ENCODE measurements around the gene PPM1M.
"Not testable (repeated sequence)": the region's sequence is repeated elsewhere in the genome, so short reads cannot be mapped to it uniquely, and the experiment has no call there.

The PPM1M gene

DNA sequence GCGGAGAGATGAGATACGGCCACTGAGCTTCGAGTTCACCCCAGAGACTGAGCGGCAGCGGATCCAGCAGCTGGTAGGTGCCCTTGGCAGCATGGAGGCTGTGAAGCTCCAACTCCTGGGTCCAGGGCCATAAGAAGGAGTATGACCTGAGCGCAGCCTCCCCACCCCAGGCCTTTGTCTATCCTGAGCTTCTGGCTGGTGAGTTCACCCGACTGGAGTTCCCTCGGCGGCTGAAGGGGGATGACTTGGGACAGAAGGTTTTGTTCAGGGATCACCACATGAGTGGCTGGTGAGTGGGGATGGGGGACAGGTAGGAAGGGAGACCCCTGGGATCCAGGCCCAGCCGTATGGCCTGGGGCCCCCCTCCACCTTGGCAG lies 2.6 kb downstream of the PPM1M start:
- no peak for FAIRE-seq

GRCh38 chr3:52248816-52249547 lies 3.4 kb downstream of the PPM1M start:
- FAIRE-seq = no peak

DNA sequence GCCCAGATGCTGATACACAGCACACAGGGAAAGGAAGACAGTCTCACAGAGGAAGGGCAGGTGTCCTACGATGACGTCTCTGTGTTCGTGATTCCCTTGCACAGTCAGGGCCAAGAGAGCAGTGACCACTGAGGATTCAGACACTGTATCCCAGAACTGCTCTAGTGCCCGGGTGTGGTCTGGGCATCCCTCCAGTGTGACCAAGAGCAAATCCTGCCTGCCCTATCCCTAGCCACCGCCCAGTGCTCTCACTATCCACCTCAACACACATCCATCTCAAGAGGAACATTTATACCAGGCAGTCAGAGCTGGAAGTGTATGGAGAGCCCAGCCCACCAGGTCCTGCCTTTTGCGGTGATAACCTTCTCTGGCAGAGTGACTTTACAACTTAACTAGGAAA lies 4.1 kb downstream of the PPM1M start:
- no peak for FAIRE-seq

DNA sequence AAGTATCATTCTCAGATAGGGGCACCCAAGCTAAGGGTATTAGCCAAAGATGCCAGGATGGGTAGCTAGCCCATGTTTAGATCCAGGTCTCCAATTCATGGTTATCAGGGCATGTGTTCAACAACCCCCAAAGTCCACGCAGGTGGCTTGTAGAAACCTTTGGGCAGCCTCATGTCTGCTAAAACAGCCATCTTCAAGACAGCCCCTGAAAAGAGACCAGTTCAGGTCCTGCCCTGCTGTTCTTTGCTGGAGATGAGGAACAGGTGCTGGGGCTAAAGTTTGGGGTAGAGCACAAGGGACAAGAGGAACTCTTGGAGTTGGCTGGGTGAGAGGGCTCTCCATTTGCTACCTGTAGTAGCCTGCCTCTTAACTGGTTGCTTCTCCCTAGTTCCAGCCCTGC lies 4.6 kb downstream of the PPM1M start:
- FAIRE-seq = no peak

DNA sequence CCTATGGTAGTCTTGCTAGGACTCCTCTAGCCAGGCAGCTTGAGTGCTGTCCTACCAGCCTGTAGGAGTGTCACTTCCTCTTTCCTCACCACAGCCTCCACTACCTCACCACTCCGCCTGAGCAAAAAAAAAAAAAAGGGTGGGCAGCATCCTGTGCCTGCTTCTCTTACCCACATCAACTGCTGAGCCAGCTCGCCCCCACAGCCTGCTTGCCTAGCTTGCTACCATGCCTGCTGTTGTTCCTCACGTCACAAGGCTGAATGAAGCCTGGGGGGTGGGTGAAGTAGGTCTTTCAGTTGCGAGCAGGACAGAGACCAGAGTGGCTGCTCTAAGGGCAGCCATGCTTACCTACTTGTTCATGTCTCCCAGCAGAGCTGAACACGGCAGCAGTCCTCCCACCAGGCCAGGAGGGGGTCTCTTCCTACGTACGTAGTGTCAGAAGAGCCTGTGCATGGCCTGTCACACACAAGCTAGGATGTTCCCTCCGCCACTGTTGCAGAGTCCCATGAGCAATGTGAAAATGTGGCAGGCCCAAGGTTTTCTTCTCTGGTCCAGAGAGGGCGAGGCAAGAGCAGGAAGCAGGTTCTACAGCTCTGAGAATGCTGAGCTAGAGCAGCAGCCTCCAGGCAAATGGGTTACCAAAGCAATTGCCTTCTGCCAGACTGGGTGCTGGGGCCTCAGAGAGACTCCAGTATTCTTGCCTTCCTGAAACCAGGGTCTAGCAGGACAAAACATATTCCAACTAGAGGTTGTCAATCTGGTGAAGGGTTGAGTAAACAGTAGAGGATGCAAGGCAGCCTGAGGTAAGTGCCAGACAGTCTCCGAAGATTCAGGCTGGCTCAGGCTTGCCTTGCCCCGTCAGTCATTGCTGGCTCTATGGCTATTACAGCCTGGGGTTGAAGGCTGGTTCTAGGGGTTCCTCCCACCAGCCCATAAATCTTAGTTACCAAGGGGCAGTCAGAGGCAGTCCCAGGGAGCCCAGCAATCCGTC lies 8.1 kb downstream of the PPM1M start:
- FAIRE-seq = no peak

DNA sequence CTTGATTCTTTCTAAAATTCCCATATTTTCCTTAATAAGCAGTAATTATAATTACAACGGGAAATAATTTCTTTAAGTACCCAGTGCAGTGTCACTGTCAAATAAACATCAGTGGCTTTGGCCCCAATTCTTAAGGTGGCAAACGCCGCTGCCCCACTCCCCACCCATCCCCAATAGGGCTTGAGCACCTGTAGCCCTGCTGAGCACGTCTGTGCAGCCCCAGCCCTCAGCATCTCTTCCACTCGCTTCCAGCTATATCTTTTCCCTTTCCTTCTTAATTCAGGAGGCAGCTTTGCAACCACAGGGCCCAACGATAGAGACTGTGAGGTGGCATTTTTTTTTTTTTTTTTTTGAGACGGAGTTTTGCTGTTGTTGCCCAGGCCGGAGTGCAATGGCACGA lies 9.0 kb downstream of the PPM1M start:
- no peak for FAIRE-seq

DNA sequence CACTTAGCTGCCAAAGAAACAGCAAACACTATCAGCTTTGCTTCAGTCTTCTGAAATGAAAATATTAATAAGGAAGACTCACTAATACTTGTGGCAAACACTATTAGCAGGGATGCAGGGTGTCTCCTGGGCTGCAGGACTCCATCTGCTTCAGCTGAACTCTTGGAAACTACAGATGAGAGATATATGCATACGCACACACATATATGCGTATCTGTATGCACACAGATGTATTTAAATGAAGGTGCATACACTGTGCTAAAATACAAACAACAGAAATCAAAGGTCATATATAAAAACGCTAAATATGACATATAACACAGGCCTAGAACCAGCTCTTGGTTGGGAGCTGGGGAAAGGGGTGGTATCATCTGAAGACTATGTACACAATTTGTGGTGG lies 10.6 kb downstream of the PPM1M start:
- FAIRE-seq = no peak

DNA sequence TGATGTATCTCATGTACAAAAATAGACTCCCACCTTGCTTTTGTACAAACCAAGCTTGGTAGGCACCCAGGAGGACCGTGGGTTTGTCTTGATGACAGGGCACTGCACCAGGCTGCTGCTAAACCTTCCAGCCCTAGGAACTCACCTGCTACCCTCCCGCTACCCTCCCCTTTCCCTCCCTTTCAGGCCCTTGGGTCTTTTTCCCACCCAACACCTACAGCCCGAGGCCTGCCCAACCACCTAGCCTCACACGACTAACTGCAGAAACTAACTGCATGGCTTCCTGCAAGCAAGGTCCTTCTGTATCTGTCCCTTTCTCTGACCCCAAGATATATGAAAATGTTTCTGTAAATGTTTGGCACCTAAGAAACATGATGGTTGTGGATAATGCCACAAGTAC lies 11.1 kb downstream of the PPM1M start:
- FAIRE-seq = no peak

DNA sequence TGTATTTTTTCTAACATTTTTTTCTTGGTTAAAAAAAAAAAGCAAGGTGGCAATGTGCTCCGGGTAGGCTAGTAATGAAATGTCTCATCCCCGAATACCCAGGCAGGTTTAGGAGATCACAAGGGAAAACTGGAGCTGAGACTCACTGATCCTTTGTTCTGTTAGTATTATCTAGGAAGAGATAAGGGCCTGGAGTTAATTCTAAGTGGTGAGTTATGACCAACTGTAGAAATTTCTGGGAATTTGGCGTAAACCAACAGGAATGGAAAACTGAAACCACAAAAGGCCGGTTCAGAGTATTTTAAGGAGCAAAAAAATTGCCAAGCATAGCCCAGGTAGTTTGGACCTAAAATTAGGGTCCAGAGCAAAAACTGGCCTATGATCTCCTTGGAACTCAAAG lies 12.4 kb downstream of the PPM1M start:
- FAIRE-seq = no peak

- FAIRE-seq = no peak
Measured at GRCh38 chr3:52259035-52259434, 13.5 kb downstream of the PPM1M start.

GRCh38 chr3:52259448-52259847 lies 13.9 kb downstream of the PPM1M start:
- FAIRE-seq = no peak

DNA sequence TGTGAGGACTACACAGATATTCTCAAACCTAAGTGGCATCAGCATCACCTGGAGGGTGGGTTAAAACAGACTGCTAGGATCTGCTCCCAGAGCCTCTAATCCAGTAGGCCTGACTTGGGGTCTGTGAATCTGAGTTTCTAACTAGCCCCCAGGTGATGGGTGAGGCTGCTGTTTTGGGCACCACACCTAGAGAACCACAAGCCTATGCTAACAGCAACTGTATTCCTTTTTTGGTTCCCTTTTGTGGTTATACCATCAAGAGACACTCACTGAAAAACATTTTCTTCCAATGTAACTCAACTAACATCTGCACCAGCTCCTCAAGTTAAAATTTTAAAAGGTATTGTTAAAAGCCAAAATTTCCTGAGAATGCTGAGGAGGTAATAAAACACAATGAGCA lies 16.9 kb downstream of the PPM1M start:
- FAIRE-seq = no peak

GRCh38 chr3:52265387-52265786 lies 19.8 kb downstream of the PPM1M start:
- FAIRE-seq = no peak

DNA sequence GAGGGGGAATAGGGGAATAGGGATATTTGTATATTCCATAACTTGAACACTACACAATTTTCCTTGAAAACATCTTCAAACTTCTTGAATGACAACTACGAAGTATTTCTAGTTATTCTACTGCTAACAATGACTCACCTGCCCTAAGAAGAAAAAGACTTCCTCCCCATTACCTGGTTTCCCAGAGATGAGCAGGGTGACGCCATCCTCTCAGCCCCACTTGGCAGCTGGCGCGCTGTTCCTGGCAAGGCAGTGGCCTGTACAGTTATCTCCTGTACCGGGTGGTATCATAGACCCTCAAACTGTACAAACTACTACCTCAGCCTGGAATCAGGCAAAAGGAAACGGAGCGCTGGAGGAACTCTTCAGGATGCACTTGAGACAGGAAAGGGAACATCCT lies 22.5 kb downstream of the PPM1M start:
- no peak for FAIRE-seq

DNA sequence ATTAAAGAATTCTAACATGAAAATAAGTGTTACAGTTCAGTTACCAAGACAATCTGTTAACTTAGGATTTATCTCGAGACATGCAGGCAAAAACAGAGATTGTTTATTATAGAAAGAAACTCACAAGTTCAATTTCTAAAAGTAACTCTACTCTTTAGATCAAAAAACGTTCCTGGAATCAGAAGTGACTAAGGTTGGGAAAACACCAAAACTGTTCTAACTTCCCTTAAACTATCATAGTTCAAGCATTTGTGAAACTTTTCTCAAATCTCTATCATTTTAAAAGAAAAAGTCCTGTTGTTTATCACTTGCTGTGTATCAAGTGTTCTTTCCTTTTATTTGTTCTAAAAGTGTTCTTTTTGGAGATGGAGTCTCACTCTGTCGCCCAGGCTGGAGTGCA lies 24.2 kb downstream of the PPM1M start:
- no peak for FAIRE-seq

DNA sequence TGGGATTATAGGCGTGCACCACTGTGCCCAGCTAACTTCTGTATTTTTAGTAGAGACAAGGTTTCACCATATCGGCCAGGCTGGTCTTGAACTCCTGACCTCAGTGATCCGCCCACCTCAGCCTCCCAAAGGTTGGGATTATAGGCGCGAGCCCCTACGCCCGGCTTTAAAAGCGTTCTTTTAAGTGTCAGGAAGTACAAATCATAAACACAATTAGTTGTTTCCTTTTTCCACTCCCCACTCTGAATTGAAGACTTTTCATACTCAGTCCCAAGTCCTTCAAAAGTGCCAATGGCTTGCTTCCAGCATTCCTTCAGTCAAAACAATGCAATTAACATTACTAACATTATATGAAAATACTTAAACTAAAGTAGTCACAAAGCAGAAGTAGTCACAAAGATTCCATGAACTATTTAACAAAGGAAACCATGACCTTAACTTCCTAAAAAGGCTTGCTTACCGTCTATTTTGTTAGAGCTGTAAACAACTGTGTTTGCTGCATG lies 24.7 kb downstream of the PPM1M start:
- FAIRE-seq = no peak

GRCh38 chr3:52272172-52272571 lies 26.6 kb downstream of the PPM1M start:
- not testable (repeated sequence) for FAIRE-seq

DNA sequence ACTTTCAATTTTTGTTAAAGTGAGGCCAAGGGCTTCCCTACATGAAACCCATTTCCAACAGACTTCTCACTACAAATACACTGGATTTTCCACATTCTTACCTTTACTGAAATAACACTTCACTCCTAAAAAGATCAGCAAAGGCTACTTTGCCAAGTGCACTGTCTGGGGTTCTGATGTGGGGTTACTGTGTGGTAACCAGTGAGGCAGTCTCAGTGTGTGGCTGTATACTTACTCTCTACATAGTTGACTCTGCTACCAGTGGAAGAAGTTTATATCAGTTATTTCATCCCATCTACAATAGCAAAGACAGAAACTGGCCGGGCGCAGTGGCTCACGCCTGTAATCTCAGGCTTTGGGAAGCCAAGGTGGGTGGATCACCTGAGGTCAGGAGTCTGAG lies 27.3 kb downstream of the PPM1M start:
- FAIRE-seq = no peak

GRCh38 chr3:52274781-52275180 lies 29.2 kb downstream of the PPM1M start:
- not testable (repeated sequence) for FAIRE-seq

- no peak for FAIRE-seq
Measured at GRCh38 chr3:52277071-52277964, 31.8 kb downstream of the PPM1M start.

DNA sequence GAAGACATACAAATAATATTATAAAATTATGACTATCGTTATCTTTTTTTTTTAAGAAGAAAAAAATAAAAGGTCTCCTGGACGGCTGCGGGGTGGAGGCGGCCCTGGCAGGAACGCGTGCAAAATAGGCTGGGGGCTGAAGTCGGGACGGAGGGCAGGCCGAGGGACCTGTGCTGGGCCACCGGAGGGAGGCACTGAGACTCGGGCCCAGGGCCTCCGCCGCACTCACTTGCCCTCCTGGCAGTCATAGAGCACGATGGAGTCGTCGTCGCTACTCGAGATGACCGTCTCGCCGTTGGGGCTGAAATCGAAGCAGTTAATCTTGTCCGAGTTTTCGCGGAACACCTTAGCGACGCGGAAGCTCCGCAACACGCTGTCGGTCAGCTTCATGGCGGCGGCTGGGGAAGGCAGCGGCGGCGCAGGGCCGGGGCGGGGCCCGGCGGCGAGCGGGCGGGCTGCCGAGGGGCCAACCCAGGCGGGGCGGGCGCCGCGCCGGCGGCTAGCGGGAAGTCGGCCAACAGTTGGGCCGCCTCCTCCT lies 32.5 kb downstream of the PPM1M start:
- FAIRE-seq = no peak

GRCh38 chr3:52278510-52279069 lies 33.0 kb downstream of the PPM1M start, which contains the start of gene WDR82:
TSS of gene WDR82 (minus strand) at chr3:52278649. CDS start at chr3:52278361, 288 bp downstream.
- no peak for FAIRE-seq
